Peyer's patch (tissue), 4 donors: ENCODE data around the gene HSPBAP1. TPM values are rescaled to one million over a fixed set of nuclear protein-coding genes. Genes with fewer than 3 reads are reported as not detected.

Source experiments
- DNase-seq, 3 donors: peaks; one replicate each; pipeline ENCODE4 v3.0.0-alpha.2; 2017 to 2019
- H3K27ac ChIP-seq, 4 donors: fragments of 200-600 bp; sonication (generic); one replicate each; pipeline ENCODE4 v1.5.1; 2016 to 2019
- H3K27me3 ChIP-seq, 2 donors: fragments of 200-600 bp; sonication (generic); one replicate each; pipeline ENCODE4 v1.5.1; 2019
- H3K36me3 ChIP-seq, 3 donors: fragments of 200-600 bp; sonication (generic); one replicate each; pipeline ENCODE4 v1.5.1; 2016 to 2019
- H3K4me1 ChIP-seq, 4 donors: fragments of 200-600 bp; sonication (generic); one replicate each; pipeline ENCODE4 v1.5.1; 2016 to 2019
- H3K4me3 ChIP-seq, 4 donors: fragments of 200-600 bp; sonication (generic); 1 replicate in 3 of 4; 2 replicates in 1 of 4; pipeline ENCODE4 v1.5.1; 2016 to 2019; ENCODE audit warnings: mild to moderate bottlenecking in 1 of 4
- H3K9me3 ChIP-seq, 4 donors: fragments of 200-600 bp; sonication (generic); one replicate each; pipeline ENCODE4 v1.5.1; 2016 to 2019; ENCODE audit warnings: mild to moderate bottlenecking in 1 of 4
- CTCF ChIP-seq, 6 experiments: fragments of 450-650 bp in 4 of 6; fragments of 200-600 bp in 2 of 6; sonication (generic) in 1 of 6; IDR thresholded peaks; one replicate each; pipeline ENCODE4 v1.5.1; 2017 to 2019; ENCODE audit warnings: antibody characterized with exemption in 6 of 6, mild to moderate bottlenecking in 3 of 6, moderate library complexity in 1 of 6
- POLR2A ChIP-seq, 2 donors: fragments of 450-650 bp; IDR thresholded peaks; one replicate each; pipeline ENCODE4 v1.5.1; 2017; ENCODE audit warnings: antibody characterized with exemption in 2 of 2, mild to moderate bottlenecking in 2 of 2, moderate library complexity in 2 of 2
- total RNA-seq, 4 donors: library from RNA; depleted of rRNA; stranded (reverse); fragments of >200 nt; gene quantifications; one replicate each; pipeline ENCODE4 v1.1.0, GENCODE V29; 2016

The HSPBAP1 gene
- total RNA-seq, 4 donors from 2014 or later = 10.0 to 28.1 (median 12.9) TPM

- no peaks in the 10 kb centered on the region for H3K4me1 ChIP-seq
- H3K4me3 ChIP-seq = no peak overlapping the region
- DNase-seq = no peak
- H3K36me3 ChIP-seq = peaks cover 0 to 11% (median 0%) of the 10 kb centered on the region in 3 donors
- no peaks in the 10 kb centered on the region for H3K27me3 ChIP-seq
- no peaks in the 10 kb centered on the region for H3K9me3 ChIP-seq
- no peak overlapping the region for H3K27ac ChIP-seq
- TF ChIP-seq POLR2A (IDR thresholded peaks at IDR 0.05) (no peak), CTCF (IDR thresholded peaks at IDR 0.05) (no peak)
These were observed 27.2 kb downstream of the HSPBAP1 start for GRCh38 chr3:122766430-122766829.

- Histone ChIP-seq H3K36me3 (no peaks in the 10 kb centered on the region), H3K27ac (no peak overlapping the region), H3K4me1 (no peaks in the 10 kb centered on the region), H3K27me3 (no peaks in the 10 kb centered on the region), H3K9me3 (no peaks in the 10 kb centered on the region), H3K4me3 (no peak overlapping the region)
- no peak for DNase-seq
- no peak for TF ChIP-seq POLR2A (IDR thresholded peaks at IDR 0.05)
- TF ChIP-seq CTCF (IDR thresholded peaks at IDR 0.05) = no peak
These were observed 33.0 kb downstream of the HSPBAP1 start for GRCh38 chr3:122760453-122761271.

GRCh38 chr3:122758877-122759560, 34.6 kb downstream of the HSPBAP1 start:
- Histone ChIP-seq H3K9me3 (no peaks in the 10 kb centered on the region), H3K4me1 (no peaks in the 10 kb centered on the region), H3K36me3 (peaks cover 0 to 7% (median 0%) of the 10 kb centered on the region in 3 donors), H3K4me3 (no peak overlapping the region), H3K27ac (no peak overlapping the region), H3K27me3 (no peaks in the 10 kb centered on the region)
- DNase-seq = no peak
- TF ChIP-seq POLR2A (IDR thresholded peaks at IDR 0.05) (no peak), CTCF (IDR thresholded peaks at IDR 0.05) (no peak)

- no peak for DNase-seq
- H3K4me1 ChIP-seq = no peaks in the 10 kb centered on the region
- H3K9me3 ChIP-seq = no peaks in the 10 kb centered on the region
- TF ChIP-seq CTCF (IDR thresholded peaks at IDR 0.05) (no peak), POLR2A (IDR thresholded peaks at IDR 0.05) (no peak)
- H3K4me3 ChIP-seq = no peak overlapping the region
- H3K27ac ChIP-seq = no peak overlapping the region
- H3K27me3 ChIP-seq = no peaks in the 10 kb centered on the region
- H3K36me3 ChIP-seq = peaks cover 0 to 11% (median 0%) of the 10 kb centered on the region in 3 donors
These were observed 38.1 kb downstream of the HSPBAP1 start for GRCh38 chr3:122755491-122755890.

- TF ChIP-seq POLR2A (IDR thresholded peaks at IDR 0.05) (no peak), CTCF (IDR thresholded peaks at IDR 0.05) (peak; percentile 23 to 83 (median 77))
- H3K4me1 ChIP-seq = no peaks in the 10 kb centered on the region
These were observed 38.7 kb downstream of the HSPBAP1 start for GRCh38 chr3:122754929-122755328.

More at GRCh38 chr3:122754929-122755328, 38.7 kb downstream of the HSPBAP1 start:
- H3K27me3 ChIP-seq = no peaks in the 10 kb centered on the region
- no peak overlapping the region for H3K4me3 ChIP-seq
- no peaks in the 10 kb centered on the region for H3K9me3 ChIP-seq
- no peak overlapping the region for H3K27ac ChIP-seq
- peaks cover 0 to 11% (median 0%) of the 10 kb centered on the region in 3 donors for H3K36me3 ChIP-seq
- DNase-seq = peak in 1 of 3 donors; percentile 53
